Astrocyte of the spinal cord (primary cell): ENCODE results near the gene CCDC12.
A peak's percentile ranks its signal among the peaks of the same experiment; 100 is the strongest.

Experiments
- DNase-seq: peaks from one replicate; pipeline ENCODE4 v3.0.0; 2011; ENCODE audit warnings: low read depth, low spot score
- H3K4me3 ChIP-seq: 2 replicates; pipeline ENCODE4 v1.5.1; 2011; ENCODE audit warnings: low read depth, mild to moderate bottlenecking, low read length, moderate library complexity
- CTCF ChIP-seq: IDR thresholded peaks from 2 replicates; pipeline ENCODE4 v1.5.1; 2012; ENCODE audit warnings: low read depth, mild to moderate bottlenecking, low read length, inconsistent platforms
- in situ Hi-C: cut with HindIII; loops from 2 replicates; pipeline ENCODE4 v1.10.0; 2017; ENCODE audit warnings: low sequenced_read_pairs

The CCDC12 gene

GRCh38 chr3:47017504-47018268 lies 41.1 kb upstream of the CCDC12 start:
- peak; percentile 67 for DNase-seq
- no peak for TF ChIP-seq CTCF

DNA sequence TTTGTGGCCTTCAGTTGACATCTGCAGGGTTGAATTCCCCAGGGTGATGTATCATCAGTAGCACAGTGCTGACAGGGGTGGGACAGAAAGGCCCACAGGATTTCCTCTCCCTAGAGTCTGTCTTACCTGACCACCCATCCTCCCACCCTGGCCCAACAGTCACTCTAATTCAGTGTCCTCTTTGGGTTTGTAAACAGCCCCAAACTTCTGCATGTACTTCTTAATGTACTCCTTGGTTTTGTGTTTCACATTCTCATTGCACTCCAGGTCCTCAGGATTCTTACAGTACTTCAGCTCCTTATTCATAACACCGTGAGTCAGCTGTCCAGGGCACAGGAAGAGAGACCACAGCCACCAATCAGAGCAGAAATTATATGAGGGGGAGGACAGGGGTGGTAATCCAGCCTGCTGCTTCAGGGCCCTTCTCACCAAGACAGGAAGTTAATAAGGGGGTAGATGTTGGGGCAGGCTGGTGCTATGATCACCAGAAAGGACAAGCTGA lies 40.4 kb upstream of the CCDC12 start:
- in situ Hi-C loops = no loop called here
- H3K4me3 ChIP-seq = no peak overlapping the region
- DNase-seq = peak; percentile 88
- no peak for TF ChIP-seq CTCF

More at GRCh38 chr3:47017504-47018268, 41.1 kb upstream of the CCDC12 start:
- H3K4me3 ChIP-seq = no peak overlapping the region
- in situ Hi-C loops = no loop called here

DNA sequence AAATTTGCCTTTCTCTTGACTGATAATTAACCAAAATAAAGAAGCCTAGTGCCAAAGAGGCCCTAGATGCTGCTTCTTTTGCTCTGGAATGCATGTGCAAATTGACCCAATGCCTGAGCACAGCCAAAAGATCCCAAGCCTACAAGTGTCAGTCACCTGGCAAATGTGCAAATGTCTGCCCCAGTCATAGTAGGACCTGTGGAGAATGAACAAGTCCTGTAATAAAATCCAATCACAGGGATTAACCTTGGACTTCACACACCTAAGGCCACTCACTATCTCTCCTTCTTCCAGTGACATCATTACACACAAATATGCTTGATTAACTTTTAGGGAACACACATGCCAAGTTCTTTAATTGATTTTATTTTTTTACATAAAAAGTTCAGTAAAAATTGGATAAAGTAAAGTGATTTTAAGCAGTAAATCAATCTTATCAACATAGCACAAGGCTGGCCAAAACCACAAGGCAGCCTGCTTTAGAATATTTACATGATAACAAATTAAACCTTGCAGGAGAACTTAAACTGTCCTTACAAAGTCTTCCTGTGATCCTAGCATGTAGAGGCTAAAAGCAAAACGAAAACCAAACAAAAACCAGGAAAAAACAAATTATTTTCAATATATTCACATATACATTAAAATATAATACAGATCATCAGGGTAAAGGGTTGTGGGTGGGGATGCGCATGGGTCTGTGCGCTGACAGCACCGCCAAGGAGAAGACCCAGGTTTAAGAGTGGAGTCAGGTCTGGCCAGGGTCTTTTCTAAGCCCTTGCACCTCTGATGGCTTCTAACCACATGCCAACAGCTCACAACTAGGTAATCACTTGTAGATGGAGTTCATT lies 39.8 kb upstream of the CCDC12 start:
- no peak for DNase-seq
- H3K4me3 ChIP-seq = no peak overlapping the region
- in situ Hi-C loops = no loop called here
- no peak for TF ChIP-seq CTCF

GRCh38 chr3:47015151-47015550 lies 38.6 kb upstream of the CCDC12 start:
- DNase-seq = no peak
- no peak for TF ChIP-seq CTCF
- no peak overlapping the region for H3K4me3 ChIP-seq
- in situ Hi-C loops = no loop called here

DNA sequence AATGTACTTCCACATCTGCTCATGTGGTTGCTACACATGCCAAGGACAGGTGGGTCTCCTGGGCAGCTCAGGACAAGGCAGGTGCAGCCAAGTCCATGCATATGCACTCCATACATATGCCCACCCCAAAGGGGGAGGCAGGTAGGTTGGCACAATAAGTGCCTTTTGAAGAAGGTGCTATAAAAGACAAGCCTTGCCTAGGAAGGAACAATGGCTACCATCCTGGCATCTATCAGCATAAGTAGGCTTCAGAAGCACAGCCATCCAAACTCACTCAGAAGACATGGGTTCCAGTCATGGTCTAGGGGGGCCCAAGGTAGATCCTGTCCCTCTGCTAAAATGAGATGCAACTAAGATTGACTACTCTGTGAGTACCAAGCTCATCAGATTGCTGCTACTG lies 37.5 kb upstream of the CCDC12 start:
- no peak for DNase-seq
- H3K4me3 ChIP-seq = no peak overlapping the region
- no peak for TF ChIP-seq CTCF
- in situ Hi-C loops = no loop called here

- no peak overlapping the region for H3K4me3 ChIP-seq
- in situ Hi-C loops = no loop called here
- no peak for DNase-seq
- no peak for TF ChIP-seq CTCF
These were observed 36.7 kb upstream of the CCDC12 start for GRCh38 chr3:47013231-47013630.
